Nephron progenitor cell (in vitro differentiated cells): ENCODE results near the gene TMEM247.

Experiments
- DNase-seq: peaks from one replicate; pipeline ENCODE4 v3.0.0; 2021
- H3K27ac Mint-ChIP-seq: 2 replicates; pipeline ENCODE4 v1.8.0; 2021; ENCODE audit warnings: mild to moderate bottlenecking, moderate library complexity, mixed read lengths
- H3K27me3 Mint-ChIP-seq: 2 replicates; pipeline ENCODE4 v1.8.0; 2021; ENCODE audit warnings: mild to moderate bottlenecking, low read depth, mixed read lengths; ENCODE audit not compliant: poor library complexity
- H3K36me3 Mint-ChIP-seq: 2 replicates; pipeline ENCODE4 v1.8.0; 2021; ENCODE audit warnings: low read depth, mixed read lengths
- H3K4me1 Mint-ChIP-seq: 2 replicates; pipeline ENCODE4 v1.8.0; 2021; ENCODE audit warnings: mixed read lengths
- H3K4me3 Mint-ChIP-seq: 2 replicates; pipeline ENCODE4 v1.8.0; 2021; ENCODE audit warnings: mild to moderate bottlenecking, moderate library complexity, mixed read lengths
- H3K9me3 Mint-ChIP-seq: 2 replicates; pipeline ENCODE4 v1.8.0; 2021; ENCODE audit warnings: mild to moderate bottlenecking, moderate library complexity, mixed read lengths
- TF ChIP-seq, protein P1 (sequence below): fragments of 200-600 bp; sonication (generic); IDR thresholded peaks from 2 replicates; pipeline ENCODE4 v1.5.0; 2021; ENCODE audit warnings: antibody characterized with exemption

Gene TMEM247

DNA sequence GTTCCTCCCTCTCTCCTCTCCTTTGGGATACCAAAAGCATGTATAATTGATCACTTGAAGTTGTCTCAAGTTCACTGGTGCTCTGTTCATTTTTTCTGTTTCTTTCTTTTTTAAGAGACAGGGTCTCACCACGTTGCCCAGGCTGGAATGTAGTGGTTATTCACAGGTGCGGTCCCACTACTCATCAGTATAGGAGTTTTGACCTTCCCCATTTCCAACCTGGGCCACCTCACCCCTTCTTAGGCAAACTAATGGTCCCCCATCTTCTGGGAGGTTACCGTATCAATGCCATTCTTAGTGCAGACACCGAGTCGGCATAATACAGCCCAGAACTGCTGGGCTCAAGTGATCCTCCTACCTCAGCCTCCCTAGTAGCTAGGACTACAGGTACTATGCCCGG, 31.3 kb upstream of the TMEM247 start:
- TF ChIP-seq, protein P1, sequence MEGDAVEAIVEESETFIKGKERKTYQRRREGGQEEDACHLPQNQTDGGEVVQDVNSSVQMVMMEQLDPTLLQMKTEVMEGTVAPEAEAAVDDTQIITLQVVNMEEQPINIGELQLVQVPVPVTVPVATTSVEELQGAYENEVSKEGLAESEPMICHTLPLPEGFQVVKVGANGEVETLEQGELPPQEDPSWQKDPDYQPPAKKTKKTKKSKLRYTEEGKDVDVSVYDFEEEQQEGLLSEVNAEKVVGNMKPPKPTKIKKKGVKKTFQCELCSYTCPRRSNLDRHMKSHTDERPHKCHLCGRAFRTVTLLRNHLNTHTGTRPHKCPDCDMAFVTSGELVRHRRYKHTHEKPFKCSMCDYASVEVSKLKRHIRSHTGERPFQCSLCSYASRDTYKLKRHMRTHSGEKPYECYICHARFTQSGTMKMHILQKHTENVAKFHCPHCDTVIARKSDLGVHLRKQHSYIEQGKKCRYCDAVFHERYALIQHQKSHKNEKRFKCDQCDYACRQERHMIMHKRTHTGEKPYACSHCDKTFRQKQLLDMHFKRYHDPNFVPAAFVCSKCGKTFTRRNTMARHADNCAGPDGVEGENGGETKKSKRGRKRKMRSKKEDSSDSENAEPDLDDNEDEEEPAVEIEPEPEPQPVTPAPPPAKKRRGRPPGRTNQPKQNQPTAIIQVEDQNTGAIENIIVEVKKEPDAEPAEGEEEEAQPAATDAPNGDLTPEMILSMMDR, result no peak
- Mint-ChIP-seq H3K27me3 (peaks cover 18% of the 10 kb centered on the region), H3K4me1 (no peaks in the 10 kb centered on the region), H3K36me3 (no peaks in the 10 kb centered on the region), H3K9me3 (peaks cover 9% of the 10 kb centered on the region), H3K4me3 (no peak overlapping the region), H3K27ac (no peak overlapping the region)
- no peak for DNase-seq

DNA sequence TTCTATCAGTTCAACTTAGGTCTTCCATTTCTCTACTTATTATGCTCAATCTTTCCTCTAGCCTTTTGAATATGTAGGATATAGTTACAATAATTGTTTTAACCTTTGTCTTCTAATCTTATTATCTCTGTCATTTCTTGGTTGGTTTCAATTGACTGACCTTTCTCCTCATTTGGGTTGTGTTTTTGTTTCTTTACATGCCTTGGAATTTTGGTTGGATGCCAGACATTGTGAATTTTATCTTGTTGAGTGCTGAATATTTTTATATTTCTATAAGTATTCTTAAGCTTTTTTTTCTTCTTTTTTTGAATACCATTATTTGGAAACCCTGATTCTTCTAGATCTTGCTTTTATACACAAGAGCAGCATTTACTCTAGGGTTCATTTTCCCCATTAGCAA, 30.7 kb upstream of the TMEM247 start:
- peaks cover 9% of the 10 kb centered on the region for H3K9me3 Mint-ChIP-seq
- no peaks in the 10 kb centered on the region for H3K4me1 Mint-ChIP-seq
- H3K27ac Mint-ChIP-seq, result no peak overlapping the region
- TF ChIP-seq, protein P1, result no peak
- H3K27me3 Mint-ChIP-seq, result peaks cover 18% of the 10 kb centered on the region
- DNase-seq, result no peak
- no peak overlapping the region for H3K4me3 Mint-ChIP-seq
- no peaks in the 10 kb centered on the region for H3K36me3 Mint-ChIP-seq

DNA sequence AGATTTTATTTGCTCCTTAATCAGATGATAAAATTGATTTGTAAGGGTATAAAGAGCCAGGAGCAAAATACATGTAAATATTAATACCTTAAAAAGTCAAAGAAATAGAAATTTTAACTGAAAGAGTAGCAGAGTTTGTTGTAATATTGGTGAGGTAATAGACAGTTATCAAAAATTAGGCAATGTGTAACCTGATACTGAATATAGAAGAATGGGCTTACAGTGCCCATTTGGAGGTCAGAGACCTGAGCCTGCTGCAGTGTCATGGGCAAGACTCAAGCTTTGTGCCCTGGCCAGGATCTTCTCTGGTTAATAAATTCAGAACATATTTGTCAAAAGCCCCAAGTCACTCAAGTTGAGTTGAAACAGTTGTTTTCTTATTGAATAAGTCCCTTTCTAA, 29.7 kb upstream of the TMEM247 start:
- no peak for DNase-seq
- Mint-ChIP-seq H3K27me3 (peaks cover 20% of the 10 kb centered on the region), H3K27ac (no peak overlapping the region), H3K9me3 (peaks cover 9% of the 10 kb centered on the region), H3K4me3 (no peak overlapping the region), H3K36me3 (no peaks in the 10 kb centered on the region), H3K4me1 (no peaks in the 10 kb centered on the region)
- TF ChIP-seq, protein P1, result no peak

DNA sequence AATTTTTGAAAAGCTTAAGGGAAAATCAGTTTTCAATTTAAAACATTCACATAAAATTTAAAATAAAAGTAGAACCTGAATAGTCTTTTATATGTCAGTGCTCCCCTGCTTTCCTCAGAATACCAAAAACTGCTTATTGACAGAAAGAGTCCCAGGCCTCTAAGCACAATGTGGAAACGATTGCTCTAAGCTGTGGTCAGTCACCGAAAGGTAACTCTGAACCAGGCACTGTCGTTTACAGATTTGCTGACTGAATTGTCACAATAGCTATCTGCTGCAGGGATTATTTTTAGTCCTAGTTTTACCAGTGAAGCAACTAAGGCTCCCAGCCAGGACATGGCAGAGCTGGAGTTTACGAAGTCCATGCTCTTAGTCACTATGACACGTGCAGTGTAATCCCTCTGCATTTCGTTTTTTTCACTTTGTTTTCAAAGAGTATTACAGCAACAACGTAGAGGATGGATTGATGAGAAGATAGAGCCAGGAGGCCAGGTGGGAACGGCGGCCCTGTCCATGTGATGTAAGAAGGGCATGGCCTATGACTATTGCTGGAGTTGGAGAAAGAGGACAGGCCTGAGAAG, 28.1 kb upstream of the TMEM247 start:
- Mint-ChIP-seq H3K9me3 (no peaks in the 10 kb centered on the region), H3K27me3 (peaks cover 26% of the 10 kb centered on the region), H3K4me1 (no peaks in the 10 kb centered on the region), H3K36me3 (no peaks in the 10 kb centered on the region), H3K4me3 (no peak overlapping the region), H3K27ac (no peak overlapping the region)
- DNase-seq, result no peak
- TF ChIP-seq, protein P1, result no peak

DNA sequence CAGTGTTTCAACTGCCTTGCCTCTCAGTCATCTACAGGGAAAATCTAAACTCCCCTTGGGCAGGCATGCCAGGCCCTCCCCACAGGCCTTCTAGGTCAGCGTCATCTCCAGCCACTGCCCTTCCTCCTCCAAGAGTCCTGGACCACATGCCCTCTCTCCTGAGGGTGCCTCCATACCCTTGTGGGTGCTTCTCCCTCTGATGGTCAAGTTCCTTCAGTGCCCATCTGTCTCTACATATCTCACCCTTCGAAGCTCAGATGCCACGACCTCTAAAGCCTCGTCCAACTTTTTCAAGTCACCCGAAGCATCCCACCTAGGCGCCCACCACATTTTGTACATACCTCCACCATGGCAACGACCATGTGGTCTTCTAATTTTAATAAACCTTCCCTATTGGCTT, 22.6 kb upstream of the TMEM247 start:
- Mint-ChIP-seq H3K27me3 (peaks cover 23% of the 10 kb centered on the region), H3K4me1 (peaks cover 12% of the 10 kb centered on the region), H3K27ac (no peak overlapping the region), H3K4me3 (no peak overlapping the region), H3K36me3 (no peaks in the 10 kb centered on the region), H3K9me3 (no peaks in the 10 kb centered on the region)
- TF ChIP-seq, protein P1, result no peak
- no peak for DNase-seq

DNA sequence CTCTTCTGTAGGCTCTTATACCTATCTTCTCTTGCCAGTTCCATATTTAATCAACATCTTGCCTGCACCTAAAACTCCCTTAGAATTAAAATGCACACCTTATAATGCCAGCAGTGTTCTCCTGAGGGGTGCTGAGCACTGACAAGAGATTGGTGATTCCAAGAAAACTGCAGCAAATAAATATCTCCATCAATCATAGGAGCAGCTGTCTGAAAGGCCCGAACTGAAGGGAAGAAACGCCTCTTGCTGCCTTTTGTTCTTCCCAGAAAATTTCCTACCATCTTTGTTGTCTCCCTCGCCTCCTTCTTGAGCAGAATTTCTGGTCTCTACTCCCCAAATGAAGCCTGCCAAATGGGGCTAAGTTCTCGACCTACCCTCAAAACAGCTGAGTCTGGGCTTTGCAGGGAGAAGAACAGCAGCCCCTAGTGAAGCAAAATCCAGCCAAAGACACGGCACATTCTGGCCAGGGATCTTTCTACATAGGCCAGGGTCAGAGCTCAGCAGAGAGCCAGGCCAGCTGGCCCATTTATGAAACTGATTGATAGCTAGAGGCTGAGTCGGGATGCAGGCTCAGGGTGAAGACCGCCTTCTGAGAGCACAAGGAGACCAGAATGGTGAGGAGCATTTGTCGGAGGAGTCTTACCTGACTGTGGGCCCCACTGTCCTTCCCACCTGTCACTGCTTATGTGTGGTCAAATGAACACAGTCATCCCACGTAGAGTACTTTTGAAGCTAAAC, 20.4 kb upstream of the TMEM247 start:
- no peaks in the 10 kb centered on the region for H3K36me3 Mint-ChIP-seq
- H3K9me3 Mint-ChIP-seq, result no peaks in the 10 kb centered on the region
- TF ChIP-seq, protein P1, result no peak
- H3K27me3 Mint-ChIP-seq, result peaks cover 18% of the 10 kb centered on the region
- H3K4me1 Mint-ChIP-seq, result peaks cover 12% of the 10 kb centered on the region
- DNase-seq, result no peak
- H3K4me3 Mint-ChIP-seq, result no peak overlapping the region
- H3K27ac Mint-ChIP-seq, result no peak overlapping the region
